Tibial nerve (tissue), 3 donors: Measurements from ENCODE around the gene PLCG1.

ENCODE experiments used
- CTCF ChIP-seq, 5 experiments: fragments of 200-600 bp in 3 of 5; fragments of 450-650 bp in 2 of 5; sonication (generic) in 3 of 5; IDR thresholded peaks; one replicate each; pipeline ENCODE4 v1.5.1; 2016 to 2019; ENCODE audit warnings: antibody characterized with exemption in 5 of 5, mild to moderate bottlenecking in 3 of 5, moderate library complexity in 2 of 5
- POLR2A ChIP-seq, 2 donors: fragments of 450-650 bp; IDR thresholded peaks; one replicate each; pipeline ENCODE4 v1.6.1; 2017; ENCODE audit warnings: antibody characterized with exemption in 2 of 2, mild to moderate bottlenecking in 2 of 2, moderate library complexity in 2 of 2

GRCh38 chr20:41173791-41174341, 36.5 kb downstream of the PLCG1 start:
- no peak for TF ChIP-seq CTCF (IDR thresholded peaks at IDR 0.05)
- no peak for TF ChIP-seq POLR2A (IDR thresholded peaks at IDR 0.05)
